WTC11 (cell line): ENCODE measurements around the gene MRPS22. TPM values are rescaled to one million over a fixed set of nuclear protein-coding genes. Genes with fewer than 3 reads are reported as not detected.

Experiments
- ATAC-seq: fragments of 200-7000 bp; cut with Tn5 transposase; 2 replicates; pipeline ENCODE4 v1.10.0; 2021; ENCODE audit warnings: mild to moderate bottlenecking, moderate library complexity
- CTCF ChIA-PET: fragments of 300-600 bp; sonication (Branson Sonifier 250); formaldehyde crosslinking; loops from one replicate; lab custom pipeline; 2021; ENCODE audit warnings: antibody characterized with exemption; lab: Charles Lee
- POLR2A ChIA-PET: fragments of 350-600 bp; sonication (Branson Sonifier 250); formaldehyde crosslinking; loops from one replicate; lab custom pipeline; 2021; ENCODE audit warnings: antibody characterized with exemption; lab: Charles Lee
- DNase-seq: peaks from one replicate; pipeline ENCODE4 v3.0.0; 2021; ENCODE audit warnings: low spot score
- H3K27ac Mint-ChIP-seq: 2 replicates; pipeline ENCODE4 v1.8.0; 2021; ENCODE audit warnings: mixed read lengths
- H3K27me3 Mint-ChIP-seq: 2 replicates; pipeline ENCODE4 v1.8.0; 2021; ENCODE audit warnings: low read depth, mild to moderate bottlenecking, moderate library complexity, mixed read lengths
- H3K36me3 Mint-ChIP-seq: 2 replicates; pipeline ENCODE4 v1.8.0; 2021; ENCODE audit warnings: mixed read lengths
- H3K4me1 Mint-ChIP-seq: 2 replicates; pipeline ENCODE4 v1.8.0; 2022; ENCODE audit warnings: mixed read lengths
- H3K4me3 Mint-ChIP-seq: 2 replicates; pipeline ENCODE4 v1.8.0; 2021; ENCODE audit warnings: mild to moderate bottlenecking, moderate library complexity, mixed read lengths
- H3K9me3 Mint-ChIP-seq: 2 replicates; pipeline ENCODE4 v1.8.0; 2021; ENCODE audit warnings: mixed read lengths
- FOXK1 ChIP-seq: sonication (generic); formaldehyde crosslinking; IDR thresholded peaks from 2 replicates; pipeline ENCODE4 v1.8.0; 2022; ENCODE audit warnings: mild to moderate bottlenecking, moderate library complexity, missing genetic modification reagents
- HMGA2 ChIP-seq: fragments of 250-450 bp; sonication (Bioruptor Pico); IDR thresholded peaks from 2 replicates; pipeline ENCODE4 v1.4.0; 2021; ENCODE audit warnings: mild to moderate bottlenecking, moderate library complexity
- JUN ChIP-seq: sonication (generic); formaldehyde crosslinking; IDR thresholded peaks from 2 replicates; pipeline ENCODE4 v1.8.0; 2023; ENCODE audit warnings: mild to moderate bottlenecking, missing genetic modification reagents
- MXD4 ChIP-seq: fragments of 250-450 bp; sonication (Bioruptor Pico); IDR thresholded peaks from 2 replicates; pipeline ENCODE4 v1.8.0; 2021; ENCODE audit warnings: mild to moderate bottlenecking, moderate library complexity, borderline replicate concordance
- MYBL2 ChIP-seq: sonication (generic); formaldehyde crosslinking; IDR thresholded peaks from 2 replicates; pipeline ENCODE4 v1.8.1; 2023; ENCODE audit warnings: mild to moderate bottlenecking, moderate library complexity, missing genetic modification reagents
- ZNF416 ChIP-seq: fragments of 250-450 bp; sonication (Bioruptor Pico); IDR thresholded peaks from 2 replicates; pipeline ENCODE4 v1.9.0; 2021; ENCODE audit warnings: mild to moderate bottlenecking, inconsistent platforms
- total RNA-seq: library from RNA; stranded (reverse); gene quantifications from 3 replicates; pipeline ENCODE4 v1.2.3, GENCODE V29; 2021
- TF ChIP-seq, protein P1 (sequence below): fragments of 250-450 bp; sonication (Bioruptor Pico); IDR thresholded peaks from 2 replicates; pipeline ENCODE4 v1.9.0; 2021; ENCODE audit warnings: moderate library complexity, mild to moderate bottlenecking, inconsistent platforms, borderline replicate concordance
- TF ChIP-seq, protein P2 (sequence below): sonication (generic); formaldehyde crosslinking; conservative IDR thresholded peaks from 2 replicates; pipeline ENCODE4 v1.8.1; 2022; ENCODE audit warnings: mild to moderate bottlenecking, missing genetic modification reagents
- TF ChIP-seq, protein P3 (sequence below): sonication (generic); formaldehyde crosslinking; IDR thresholded peaks from 2 replicates; pipeline ENCODE4 v1.8.1; 2022; ENCODE audit warnings: low read depth, mild to moderate bottlenecking, moderate library complexity, missing genetic modification reagents, borderline replicate concordance
- TF ChIP-seq, protein P4 (sequence below): sonication (generic); formaldehyde crosslinking; IDR thresholded peaks from 2 replicates; pipeline ENCODE4 v1.8.1; 2022; ENCODE audit warnings: missing genetic modification reagents, borderline replicate concordance
- TF ChIP-seq, protein P5 (sequence below): sonication (generic); formaldehyde crosslinking; IDR thresholded peaks from 2 replicates; pipeline ENCODE4 v1.8.1; 2022; ENCODE audit warnings: mild to moderate bottlenecking, missing genetic modification reagents, moderate library complexity, borderline replicate concordance

Gene MRPS22
- total RNA-seq, 1 experiment from 2014 or later, result 44.6 TPM

DNA sequence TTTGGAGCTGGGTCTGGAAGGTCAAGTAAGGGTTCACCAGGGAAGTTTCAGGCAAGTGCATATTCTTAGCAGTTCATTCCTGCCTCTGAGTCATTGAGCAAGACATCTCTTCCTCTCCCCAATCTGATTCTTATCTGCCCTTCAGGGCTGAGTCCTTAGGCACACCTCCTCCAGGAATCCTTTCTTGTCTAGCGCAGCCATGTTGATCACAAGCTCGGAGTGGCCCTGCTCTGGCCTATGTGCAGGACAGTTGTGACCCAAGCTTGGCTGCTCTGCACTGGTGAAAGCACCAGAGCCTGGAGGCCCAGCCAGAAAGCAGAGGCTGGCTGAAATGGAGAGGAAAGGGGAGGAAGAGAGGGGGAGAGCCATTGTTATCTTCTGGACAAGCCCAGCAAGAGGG lies 30.9 kb upstream of the MRPS22 start:
- Mint-ChIP-seq H3K4me3 (no peak overlapping the region), H3K27me3 (no peaks in the 10 kb centered on the region; the same call in none of the 2 replicates), H3K36me3 (no peaks in the 10 kb centered on the region), H3K27ac (no peak overlapping the region), H3K4me1 (peaks cover 10% of the 10 kb centered on the region; the same call in 1 of the 2 replicates), H3K9me3 (no peaks in the 10 kb centered on the region)
- CTCF ChIA-PET, result interaction anchor here (0.9 to 1.9 kb wide), 2 partner anchors 15 to 201 kb away, joined by 3 to 7 read pairs; no protein-coding TSS in a partner anchor
- POLR2A ChIA-PET, result no interaction called here
- TF ChIP-seq JUN, result no peak
- DNase-seq (no peak), ATAC-seq (no peak)

DNA sequence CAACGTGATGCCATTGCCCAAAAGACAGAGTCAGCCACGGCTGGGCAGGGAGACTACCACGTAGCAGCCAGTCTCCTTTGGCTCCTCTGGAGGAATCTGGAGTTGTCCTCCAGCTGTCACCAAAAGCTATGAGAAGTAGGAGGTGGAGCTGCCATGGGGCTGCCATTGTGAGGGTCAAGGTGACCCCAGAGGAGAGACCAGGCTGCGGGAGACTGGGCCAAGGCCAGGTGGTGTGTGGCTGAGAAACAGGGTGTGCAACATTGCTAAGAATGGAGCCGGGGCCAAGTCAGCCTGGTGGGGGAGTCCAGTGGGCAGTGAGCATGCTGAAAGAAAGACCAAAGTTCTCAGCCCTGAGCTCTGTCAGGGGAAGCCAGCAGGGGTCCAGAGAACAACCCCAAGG lies 29.9 kb upstream of the MRPS22 start:
- ATAC-seq, result no peak

DNA sequence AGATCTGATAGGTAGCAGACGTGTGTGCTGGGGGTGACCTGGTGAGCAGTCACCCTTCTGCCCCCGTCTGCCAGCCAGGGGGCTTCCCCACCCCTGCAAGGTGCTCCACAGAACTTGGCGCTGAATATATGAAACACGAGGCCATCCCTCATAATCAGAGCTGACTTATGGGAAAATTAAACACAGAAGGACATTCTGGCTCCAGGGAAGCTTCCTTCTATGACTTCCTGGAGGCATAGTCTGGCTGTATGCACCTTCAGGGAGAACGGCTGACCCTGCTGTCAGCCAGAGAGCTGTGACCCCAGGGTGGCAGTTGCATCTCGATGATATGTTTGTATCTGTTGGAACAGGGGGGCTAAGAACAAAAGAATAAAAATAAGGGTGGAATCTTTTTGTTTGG lies 26.6 kb upstream of the MRPS22 start:
- ChIA-PET POLR2A (interaction anchor here (0.5 kb wide), 1 partner anchor 309 kb away, joined by 3 read pairs; no protein-coding TSS in a partner anchor), CTCF (interaction anchor here (1.2 to 6.4 kb wide), 3 partner anchors 11 to 212 kb away, joined by 3 to 62 read pairs (median 39); no protein-coding TSS in a partner anchor)
- Mint-ChIP-seq H3K4me1 (peaks cover 15% of the 10 kb centered on the region), H3K36me3 (no peaks in the 10 kb centered on the region), H3K9me3 (no peaks in the 10 kb centered on the region), H3K27me3 (peaks cover 5% of the 10 kb centered on the region), H3K4me3 (no peak overlapping the region), H3K27ac (no peak overlapping the region)
- ATAC-seq, result no peak
- TF ChIP-seq, protein P1, sequence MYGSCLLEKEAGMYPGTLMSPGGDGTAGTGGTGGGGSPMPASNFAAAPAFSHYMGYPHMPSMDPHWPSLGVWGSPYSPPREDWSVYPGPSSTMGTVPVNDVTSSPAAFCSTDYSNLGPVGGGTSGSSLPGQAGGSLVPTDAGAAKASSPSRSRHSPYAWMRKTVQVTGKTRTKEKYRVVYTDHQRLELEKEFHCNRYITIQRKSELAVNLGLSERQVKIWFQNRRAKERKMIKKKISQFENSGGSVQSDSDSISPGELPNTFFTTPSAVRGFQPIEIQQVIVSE, result no peak
- TF ChIP-seq, protein P2, sequence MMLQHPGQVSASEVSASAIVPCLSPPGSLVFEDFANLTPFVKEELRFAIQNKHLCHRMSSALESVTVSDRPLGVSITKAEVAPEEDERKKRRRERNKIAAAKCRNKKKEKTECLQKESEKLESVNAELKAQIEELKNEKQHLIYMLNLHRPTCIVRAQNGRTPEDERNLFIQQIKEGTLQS, result no peak
- TF ChIP-seq HMGA2 (CRISPR knock-in tag) (no peak), ZNF416 (CRISPR knock-in tag) (no peak)
- TF ChIP-seq, protein P3, sequence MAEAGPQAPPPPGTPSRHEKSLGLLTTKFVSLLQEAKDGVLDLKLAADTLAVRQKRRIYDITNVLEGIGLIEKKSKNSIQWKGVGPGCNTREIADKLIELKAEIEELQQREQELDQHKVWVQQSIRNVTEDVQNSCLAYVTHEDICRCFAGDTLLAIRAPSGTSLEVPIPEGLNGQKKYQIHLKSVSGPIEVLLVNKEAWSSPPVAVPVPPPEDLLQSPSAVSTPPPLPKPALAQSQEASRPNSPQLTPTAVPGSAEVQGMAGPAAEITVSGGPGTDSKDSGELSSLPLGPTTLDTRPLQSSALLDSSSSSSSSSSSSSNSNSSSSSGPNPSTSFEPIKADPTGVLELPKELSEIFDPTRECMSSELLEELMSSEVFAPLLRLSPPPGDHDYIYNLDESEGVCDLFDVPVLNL (CRISPR knock-in tag), result no peak
- TF ChIP-seq, protein P4, sequence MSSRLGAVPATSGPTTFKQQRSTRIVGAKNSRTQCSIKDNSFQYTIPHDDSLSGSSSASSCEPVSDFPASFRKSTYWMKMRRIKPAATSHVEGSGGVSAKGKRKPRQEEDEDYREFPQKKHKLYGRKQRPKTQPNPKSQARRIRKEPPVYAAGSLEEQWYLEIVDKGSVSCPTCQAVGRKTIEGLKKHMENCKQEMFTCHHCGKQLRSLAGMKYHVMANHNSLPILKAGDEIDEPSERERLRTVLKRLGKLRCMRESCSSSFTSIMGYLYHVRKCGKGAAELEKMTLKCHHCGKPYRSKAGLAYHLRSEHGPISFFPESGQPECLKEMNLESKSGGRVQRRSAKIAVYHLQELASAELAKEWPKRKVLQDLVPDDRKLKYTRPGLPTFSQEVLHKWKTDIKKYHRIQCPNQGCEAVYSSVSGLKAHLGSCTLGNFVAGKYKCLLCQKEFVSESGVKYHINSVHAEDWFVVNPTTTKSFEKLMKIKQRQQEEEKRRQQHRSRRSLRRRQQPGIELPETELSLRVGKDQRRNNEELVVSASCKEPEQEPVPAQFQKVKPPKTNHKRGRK (CRISPR knock-in tag), result no peak
- TF ChIP-seq, protein P5, sequence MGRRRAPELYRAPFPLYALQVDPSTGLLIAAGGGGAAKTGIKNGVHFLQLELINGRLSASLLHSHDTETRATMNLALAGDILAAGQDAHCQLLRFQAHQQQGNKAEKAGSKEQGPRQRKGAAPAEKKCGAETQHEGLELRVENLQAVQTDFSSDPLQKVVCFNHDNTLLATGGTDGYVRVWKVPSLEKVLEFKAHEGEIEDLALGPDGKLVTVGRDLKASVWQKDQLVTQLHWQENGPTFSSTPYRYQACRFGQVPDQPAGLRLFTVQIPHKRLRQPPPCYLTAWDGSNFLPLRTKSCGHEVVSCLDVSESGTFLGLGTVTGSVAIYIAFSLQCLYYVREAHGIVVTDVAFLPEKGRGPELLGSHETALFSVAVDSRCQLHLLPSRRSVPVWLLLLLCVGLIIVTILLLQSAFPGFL, result no peak
- no peak for DNase-seq

More for the DNA sequence above, 29.9 kb upstream of the MRPS22 start:
- H3K27ac Mint-ChIP-seq, result no peak overlapping the region
- H3K4me3 Mint-ChIP-seq, result no peak overlapping the region
- TF ChIP-seq FOXK1 (CRISPR knock-in tag) (no peak), MYBL2 (CRISPR knock-in tag) (no peak)
- H3K4me1 Mint-ChIP-seq, result peaks cover 8% of the 10 kb centered on the region; the same call in 1 of the 2 replicates
- DNase-seq, result no peak
- POLR2A ChIA-PET, result no interaction called here
- CTCF ChIA-PET, result interaction anchor here (0.9 to 1.9 kb wide), 3 partner anchors 11 to 202 kb away, joined by 4 to 7 read pairs (median 6); no protein-coding TSS in a partner anchor
- no peaks in the 10 kb centered on the region; the same call in none of the 2 replicates for H3K27me3 Mint-ChIP-seq
- H3K9me3 Mint-ChIP-seq, result no peaks in the 10 kb centered on the region
- no peaks in the 10 kb centered on the region for H3K36me3 Mint-ChIP-seq

DNA sequence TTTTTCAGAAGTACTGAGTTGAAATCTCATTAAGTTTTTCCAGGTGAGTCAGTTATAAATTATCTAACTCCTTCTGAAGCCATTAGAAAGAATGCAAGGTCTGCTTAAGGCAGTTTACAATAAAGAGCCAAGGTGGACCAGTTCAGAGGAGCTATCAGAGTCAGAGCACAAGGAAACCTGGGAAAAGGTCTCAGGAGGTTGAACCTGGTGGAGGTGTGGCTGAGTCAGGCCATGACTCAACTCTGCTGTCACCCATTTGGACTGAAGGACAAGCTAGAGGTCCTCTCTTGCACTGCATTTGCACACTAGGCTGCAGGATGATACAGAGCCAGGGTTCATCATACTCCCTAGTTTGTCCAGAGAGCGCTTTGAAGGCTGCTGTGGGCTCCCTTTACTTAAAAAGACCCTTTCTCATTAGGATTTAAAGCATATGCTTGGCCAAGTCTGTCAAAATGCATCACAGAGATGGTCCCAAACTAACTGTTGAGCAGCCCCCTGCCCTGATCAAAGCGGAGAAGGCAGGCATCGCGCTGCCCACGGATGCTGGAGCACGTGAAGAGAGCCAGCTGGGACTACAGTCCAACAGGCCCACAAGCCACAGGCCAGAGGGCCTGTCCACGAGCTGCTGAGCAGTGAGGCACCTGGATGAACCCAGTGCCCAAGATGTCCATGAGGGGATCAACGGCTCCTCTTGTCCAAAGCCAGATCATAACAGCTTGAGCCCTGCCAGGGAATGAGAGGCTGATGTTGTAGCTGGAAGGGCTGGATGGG lies 26.0 kb upstream of the MRPS22 start:
- ATAC-seq, result no peak
- TF ChIP-seq MXD4 (CRISPR knock-in tag), result no peak
- peaks cover 6% of the 10 kb centered on the region for H3K27me3 Mint-ChIP-seq
- no peak overlapping the region for H3K27ac Mint-ChIP-seq
- POLR2A ChIA-PET, result interaction anchor here (0.5 kb wide), 1 partner anchor 310 kb away, joined by 3 read pairs; no protein-coding TSS in a partner anchor
- no peaks in the 10 kb centered on the region for H3K9me3 Mint-ChIP-seq
- no peak overlapping the region for H3K4me3 Mint-ChIP-seq
- H3K4me1 Mint-ChIP-seq, result peaks cover 15% of the 10 kb centered on the region
- no peaks in the 10 kb centered on the region for H3K36me3 Mint-ChIP-seq
- CTCF ChIA-PET, result interaction anchor here (1.2 to 6.4 kb wide), 5 partner anchors 9 to 213 kb away, joined by 3 to 62 read pairs (median 36); no protein-coding TSS in a partner anchor
- no peak for DNase-seq
